Fibroblast of lung (primary cell): ENCODE measurements around the gene FREM1.

Source experiments
- CTCF ChIP-seq, 2 donors: IDR thresholded peaks in 1 of 2; conservative IDR thresholded peaks in 1 of 2; 1 replicate in 1 of 2; 2 replicates in 1 of 2; pipeline ENCODE4 v1.5.1; 2011 to 2012; ENCODE audit warnings: low read length in 2 of 2, control low read depth in 1 of 2, inconsistent platforms in 1 of 2, low read depth in 1 of 2, mild to moderate bottlenecking in 1 of 2
- EZH2 ChIP-seq: IDR thresholded peaks from 2 replicates; pipeline ENCODE4 v1.5.1; 2012; ENCODE audit warnings: low read length, control low read depth, mild to moderate bottlenecking; ENCODE audit errors: missing control alignments

- TF ChIP-seq CTCF (conservative IDR thresholded peaks at IDR 0.05 in 1 of 2, IDR thresholded peaks at IDR 0.05 in 1 of 2; ENCODE audit: low read depth in 1 of 2, low read length in 2 of 2) = no peak
- TF ChIP-seq EZH2 = no peak
Observed at GRCh38 chr9:14780251-14780650, 130.0 kb downstream of the FREM1 start.
